ENCODE measurements around the gene SEMA6A.
"Not testable (repeated sequence)": the region's sequence is repeated elsewhere in the genome, so short reads cannot be mapped to it uniquely, and the experiment has no call there.

Gene SEMA6A

DNA sequence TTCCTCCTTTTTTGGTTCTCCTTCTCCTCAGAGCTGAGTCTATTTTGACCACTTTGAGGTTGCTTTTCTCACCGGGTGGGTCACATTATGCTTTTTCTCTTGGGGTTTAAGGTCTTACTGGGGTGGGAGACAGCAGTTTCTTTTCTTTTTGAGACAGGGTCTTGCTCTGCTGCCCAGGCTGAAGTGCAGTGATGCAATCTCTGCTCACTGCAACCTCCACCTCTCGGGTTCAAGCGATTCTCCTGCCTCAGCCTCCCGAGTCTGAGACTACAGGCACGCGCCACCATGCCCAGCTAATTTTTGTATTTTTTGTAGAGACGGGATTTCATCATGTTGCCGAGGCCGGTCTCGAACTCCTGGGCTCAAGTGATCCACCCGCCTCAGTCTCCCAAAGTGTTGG lies 51.4 kb downstream of the SEMA6A start:
- not testable (repeated sequence) for H3K4me1 ChIP-seq (ENCODE audit: control insufficient read depth, insufficient read depth, low read length, unreplicated experiment); H3K79me2 ChIP-seq (ENCODE audit: control insufficient read depth, insufficient read depth, low read length, unreplicated experiment)

DNA sequence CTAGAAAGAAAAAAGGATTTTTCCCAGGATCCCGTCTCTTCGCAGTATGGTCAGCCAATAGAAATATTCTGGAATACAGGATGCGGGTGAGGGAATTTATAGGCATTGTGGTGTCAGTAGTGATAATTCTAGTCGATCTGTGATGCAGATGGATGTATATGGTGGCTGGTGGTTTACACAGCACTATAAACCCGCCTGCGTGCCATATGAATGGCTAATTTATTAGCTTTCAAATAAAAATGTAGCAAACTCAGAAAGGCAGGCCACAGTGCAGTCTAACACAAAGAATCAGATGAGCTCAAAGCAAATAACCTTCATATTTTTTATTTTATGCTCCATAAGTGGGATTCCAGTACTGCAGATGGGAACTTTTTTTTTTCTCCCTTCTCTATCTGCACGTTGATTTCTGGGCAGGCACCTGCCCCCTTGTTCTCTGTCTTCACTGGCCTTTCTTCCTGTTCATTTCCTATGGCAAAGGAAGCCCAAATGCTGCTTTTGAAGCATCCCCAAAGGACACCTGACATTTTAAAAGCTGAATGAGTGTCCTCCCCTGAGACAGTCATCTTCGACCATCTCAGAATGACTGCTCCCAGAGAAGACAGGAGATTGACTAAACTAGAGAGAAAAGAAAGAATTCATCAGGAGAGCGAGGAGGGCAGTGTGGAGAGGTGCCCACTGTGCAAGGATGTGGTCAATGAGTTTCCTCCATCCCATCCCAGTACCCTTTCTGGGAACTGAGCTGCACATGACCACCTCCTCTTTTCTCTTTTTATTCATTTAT lies 52.1 kb downstream of the SEMA6A start:
- H3K4me3 ChIP-seq (ENCODE audit: low read depth, low read length) = no peak overlapping the region
- H3K36me3 ChIP-seq (ENCODE audit: insufficient read depth, low read length) = no peaks in the 10 kb centered on the region
- no peak overlapping the region for H2AFZ ChIP-seq (ENCODE audit: low read length, unreplicated experiment)
- H3K4me1 ChIP-seq (ENCODE audit: control insufficient read depth, insufficient read depth, low read length, unreplicated experiment) = no peaks in the 10 kb centered on the region
- no peaks in the 10 kb centered on the region for H3K79me2 ChIP-seq (ENCODE audit: control insufficient read depth, insufficient read depth, low read length, unreplicated experiment)
- no peak overlapping the region for H3K27ac ChIP-seq (ENCODE audit: low read depth, low read length)
- peaks cover 5% of the 10 kb centered on the region; the same call in 1 of the 2 replicates for H3K27me3 ChIP-seq (ENCODE audit: insufficient read depth, low read length)

More for the DNA sequence above, 51.4 kb downstream of the SEMA6A start:
- H3K27me3 ChIP-seq (ENCODE audit: insufficient read depth, low read length); H2AFZ ChIP-seq (ENCODE audit: low read length, unreplicated experiment); H3K36me3 ChIP-seq (ENCODE audit: insufficient read depth, low read length); H3K27ac ChIP-seq (ENCODE audit: low read depth, low read length); H3K4me3 ChIP-seq (ENCODE audit: low read depth, low read length): not testable (repeated sequence)

DNA sequence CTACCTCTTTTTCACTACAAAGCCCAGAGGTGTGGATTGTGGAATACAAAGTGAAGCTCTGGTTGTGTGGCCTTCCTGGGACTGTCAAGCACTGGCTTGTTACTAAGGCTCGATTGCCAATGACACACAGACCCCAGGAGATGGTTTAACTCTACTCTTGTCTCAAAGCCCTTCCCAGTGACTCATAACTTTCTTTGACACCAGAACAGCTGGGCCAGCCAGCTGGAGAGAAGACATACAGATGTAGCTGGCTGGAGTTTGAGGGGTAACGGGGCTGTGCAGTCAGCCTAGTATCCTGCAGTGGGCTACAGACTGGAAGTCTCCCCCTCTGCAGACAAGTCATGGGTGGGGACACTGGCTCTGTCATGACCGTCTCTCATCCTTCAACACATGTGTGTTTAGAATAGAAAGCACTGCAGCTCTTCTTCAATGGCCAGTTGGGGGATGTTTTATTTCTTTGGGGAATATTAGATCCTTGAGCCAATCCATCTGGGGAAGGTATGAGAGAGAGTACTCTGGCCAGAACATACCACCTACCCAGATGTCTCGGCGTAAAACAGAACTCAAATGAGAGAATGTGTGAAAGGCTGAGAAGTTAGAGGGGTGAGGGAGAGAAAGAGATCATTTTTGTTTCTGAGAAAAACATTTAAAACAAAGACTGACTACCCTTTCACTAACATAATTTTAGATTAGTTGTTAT lies 53.3 kb downstream of the SEMA6A start:
- H3K4me3 ChIP-seq (ENCODE audit: low read depth, low read length) = no peak overlapping the region
- H3K27me3 ChIP-seq (ENCODE audit: insufficient read depth, low read length) = no peaks in the 10 kb centered on the region
- no peaks in the 10 kb centered on the region for H3K4me1 ChIP-seq (ENCODE audit: control insufficient read depth, insufficient read depth, low read length, unreplicated experiment)
- H3K27ac ChIP-seq (ENCODE audit: low read depth, low read length) = no peak overlapping the region
- H2AFZ ChIP-seq (ENCODE audit: low read length, unreplicated experiment) = no peak overlapping the region
- H3K79me2 ChIP-seq (ENCODE audit: control insufficient read depth, insufficient read depth, low read length, unreplicated experiment) = no peaks in the 10 kb centered on the region
- no peaks in the 10 kb centered on the region for H3K36me3 ChIP-seq (ENCODE audit: insufficient read depth, low read length)

DNA sequence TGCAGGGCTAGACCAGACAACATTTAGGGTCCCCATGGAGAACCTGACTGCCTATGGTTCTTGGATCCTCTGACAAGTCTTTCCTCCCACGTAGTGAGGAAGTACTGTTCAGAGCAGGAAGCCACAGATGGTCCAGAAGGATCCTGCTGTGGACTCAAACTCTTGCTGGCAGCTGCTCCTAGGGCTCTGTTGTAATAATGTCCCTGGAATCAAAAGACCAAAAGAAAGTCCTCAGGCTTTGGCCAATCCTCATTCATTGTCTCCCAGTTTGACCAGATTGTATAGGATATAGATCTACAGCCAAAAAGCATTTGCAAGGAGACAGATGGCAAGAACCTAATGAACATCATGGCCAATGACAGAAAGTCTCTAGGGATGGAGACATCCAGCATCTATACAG lies 53.9 kb downstream of the SEMA6A start:
- Histone ChIP-seq H3K4me1 (ENCODE audit: control insufficient read depth, insufficient read depth, low read length, unreplicated experiment) (no peaks in the 10 kb centered on the region), H3K36me3 (ENCODE audit: insufficient read depth, low read length) (no peaks in the 10 kb centered on the region), H3K27ac (ENCODE audit: low read depth, low read length) (no peak overlapping the region), H3K27me3 (ENCODE audit: insufficient read depth, low read length) (no peaks in the 10 kb centered on the region), H3K79me2 (ENCODE audit: control insufficient read depth, insufficient read depth, low read length, unreplicated experiment) (no peaks in the 10 kb centered on the region), H2AFZ (ENCODE audit: low read length, unreplicated experiment) (no peak overlapping the region), H3K4me3 (ENCODE audit: low read depth, low read length) (no peak overlapping the region)

DNA sequence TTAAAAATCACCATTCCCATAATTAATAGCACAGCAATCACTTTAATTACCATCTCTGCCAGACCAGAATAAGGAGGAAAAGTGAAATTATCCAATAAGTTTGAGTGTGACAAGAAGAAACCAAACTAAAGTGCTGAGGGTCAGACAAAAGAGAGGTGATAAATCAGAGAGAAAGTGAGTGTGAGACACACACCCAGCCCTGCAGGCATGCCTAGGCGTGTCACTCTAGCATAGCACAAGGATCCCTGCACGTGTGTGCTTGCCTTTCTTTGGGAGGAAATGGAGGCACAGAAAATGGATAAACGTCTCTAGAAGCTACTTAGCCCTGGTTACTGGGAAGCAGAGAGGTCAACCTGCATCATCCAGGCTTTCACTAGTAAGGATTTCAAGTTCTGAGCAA lies 56.2 kb downstream of the SEMA6A start:
- Histone ChIP-seq H3K4me1 (ENCODE audit: control insufficient read depth, insufficient read depth, low read length, unreplicated experiment) (no peaks in the 10 kb centered on the region), H3K27me3 (ENCODE audit: insufficient read depth, low read length) (no peaks in the 10 kb centered on the region), H3K79me2 (ENCODE audit: control insufficient read depth, insufficient read depth, low read length, unreplicated experiment) (no peaks in the 10 kb centered on the region), H3K4me3 (ENCODE audit: low read depth, low read length) (no peak overlapping the region), H3K27ac (ENCODE audit: low read depth, low read length) (no peak overlapping the region), H3K36me3 (ENCODE audit: insufficient read depth, low read length) (no peaks in the 10 kb centered on the region), H2AFZ (ENCODE audit: low read length, unreplicated experiment) (no peak overlapping the region)

DNA sequence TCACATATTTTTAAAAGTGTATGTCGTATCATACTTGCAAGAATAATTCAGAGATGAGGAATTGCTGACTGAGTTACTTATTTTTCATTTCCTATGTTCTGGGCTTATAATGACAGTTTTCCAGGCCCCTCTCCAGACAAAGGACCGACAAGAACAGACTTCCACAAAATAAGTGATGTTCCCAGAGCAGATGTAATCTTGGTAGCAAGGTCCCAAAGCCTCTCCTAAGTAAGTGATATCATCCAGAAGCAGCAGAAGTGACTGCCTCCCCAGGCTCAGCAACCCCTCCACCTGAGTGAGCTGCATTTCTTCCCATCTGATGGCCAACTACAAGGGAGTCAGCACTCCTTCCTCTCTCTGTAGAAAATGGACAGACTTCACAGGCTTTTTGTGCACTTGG lies 57.1 kb downstream of the SEMA6A start:
- H3K27ac ChIP-seq (ENCODE audit: low read depth, low read length) = no peak overlapping the region
- H3K27me3 ChIP-seq (ENCODE audit: insufficient read depth, low read length) = no peaks in the 10 kb centered on the region
- no peaks in the 10 kb centered on the region for H3K4me1 ChIP-seq (ENCODE audit: control insufficient read depth, insufficient read depth, low read length, unreplicated experiment)

DNA sequence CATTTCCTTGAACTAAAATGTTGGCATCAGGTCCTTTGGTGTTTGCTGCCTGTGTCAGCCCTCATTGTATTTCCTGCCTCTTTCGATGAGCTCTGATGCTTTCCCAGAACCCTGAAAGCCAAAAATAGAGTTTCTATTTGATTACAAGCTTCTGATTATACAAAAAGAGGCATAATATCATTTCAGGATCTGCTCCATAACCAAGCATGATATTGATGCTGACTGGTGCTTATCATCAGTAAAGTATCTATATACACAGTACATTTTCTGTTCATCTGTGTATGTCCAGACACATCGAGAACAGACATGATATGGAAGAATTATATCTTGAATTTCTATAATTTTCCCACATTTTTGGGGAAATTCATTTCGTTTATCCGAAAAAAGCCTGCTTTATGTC lies 58.6 kb downstream of the SEMA6A start:
- no peaks in the 10 kb centered on the region for H3K79me2 ChIP-seq (ENCODE audit: control insufficient read depth, insufficient read depth, low read length, unreplicated experiment)
- H3K27me3 ChIP-seq (ENCODE audit: insufficient read depth, low read length) = no peaks in the 10 kb centered on the region
- H3K36me3 ChIP-seq (ENCODE audit: insufficient read depth, low read length) = no peaks in the 10 kb centered on the region
- no peak overlapping the region for H3K27ac ChIP-seq (ENCODE audit: low read depth, low read length)
- no peaks in the 10 kb centered on the region for H3K4me1 ChIP-seq (ENCODE audit: control insufficient read depth, insufficient read depth, low read length, unreplicated experiment)
- H2AFZ ChIP-seq (ENCODE audit: low read length, unreplicated experiment) = no peak overlapping the region
- no peak overlapping the region for H3K4me3 ChIP-seq (ENCODE audit: low read depth, low read length)

More for the DNA sequence above, 57.1 kb downstream of the SEMA6A start:
- Histone ChIP-seq H2AFZ (ENCODE audit: low read length, unreplicated experiment) (no peak overlapping the region), H3K79me2 (ENCODE audit: control insufficient read depth, insufficient read depth, low read length, unreplicated experiment) (no peaks in the 10 kb centered on the region), H3K36me3 (ENCODE audit: insufficient read depth, low read length) (no peaks in the 10 kb centered on the region), H3K4me3 (ENCODE audit: low read depth, low read length) (no peak overlapping the region)

DNA sequence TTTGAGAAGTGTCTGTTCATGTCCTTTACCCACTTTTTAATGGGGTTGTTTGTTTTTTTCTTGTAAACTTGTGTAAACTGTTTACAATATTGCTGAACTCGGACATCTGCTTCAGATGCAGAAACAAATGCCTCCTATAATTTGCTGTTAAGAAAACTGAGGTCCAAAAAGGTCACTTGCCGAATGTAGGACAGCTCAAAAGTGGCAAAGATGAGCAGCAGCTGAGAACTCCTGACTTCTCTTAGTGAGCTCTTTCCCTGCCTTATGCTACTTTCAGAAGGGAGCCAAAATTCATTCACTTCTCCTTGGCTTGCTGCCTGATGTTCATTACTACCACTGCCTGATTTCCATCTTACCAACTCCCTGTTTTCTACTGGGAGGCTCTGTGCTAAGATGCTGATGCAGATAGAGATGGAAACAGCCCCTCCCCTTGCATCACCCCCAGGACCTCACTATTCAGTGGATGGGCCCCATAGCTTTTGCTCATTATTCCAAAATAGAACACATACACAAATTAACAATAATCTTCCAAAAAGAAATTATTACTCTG lies 60.1 kb downstream of the SEMA6A start:
- Histone ChIP-seq H3K36me3 (ENCODE audit: insufficient read depth, low read length) (no peaks in the 10 kb centered on the region), H3K4me3 (ENCODE audit: low read depth, low read length) (no peak overlapping the region), H3K27ac (ENCODE audit: low read depth, low read length) (no peak overlapping the region), H3K79me2 (ENCODE audit: control insufficient read depth, insufficient read depth, low read length, unreplicated experiment) (no peaks in the 10 kb centered on the region), H2AFZ (ENCODE audit: low read length, unreplicated experiment) (no peak overlapping the region), H3K4me1 (ENCODE audit: control insufficient read depth, insufficient read depth, low read length, unreplicated experiment) (no peaks in the 10 kb centered on the region), H3K27me3 (ENCODE audit: insufficient read depth, low read length) (no peaks in the 10 kb centered on the region)

DNA sequence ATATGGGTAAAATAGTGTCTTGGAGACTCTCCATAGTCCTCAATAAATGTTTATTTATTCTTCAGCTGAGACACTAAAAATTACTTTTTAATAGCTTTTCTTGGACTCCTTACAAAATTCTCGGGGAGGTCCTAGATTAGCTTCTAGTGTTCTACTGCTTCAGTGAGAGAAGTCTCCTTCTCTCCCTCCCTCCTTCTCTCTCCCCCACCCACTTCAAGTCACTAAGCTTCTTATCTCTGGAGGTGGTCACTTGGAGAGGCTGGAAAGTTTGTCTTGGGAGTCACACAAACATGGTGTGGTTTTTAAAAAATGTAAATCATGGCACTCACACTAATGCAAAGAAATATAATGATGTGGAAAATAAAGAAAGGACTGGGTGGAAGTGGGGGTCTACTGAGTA lies 64.1 kb downstream of the SEMA6A start:
- Histone ChIP-seq H3K79me2 (ENCODE audit: control insufficient read depth, insufficient read depth, low read length, unreplicated experiment) (no peaks in the 10 kb centered on the region), H3K27me3 (ENCODE audit: insufficient read depth, low read length) (no peaks in the 10 kb centered on the region), H3K4me1 (ENCODE audit: control insufficient read depth, insufficient read depth, low read length, unreplicated experiment) (no peaks in the 10 kb centered on the region), H3K36me3 (ENCODE audit: insufficient read depth, low read length) (no peaks in the 10 kb centered on the region), H3K27ac (ENCODE audit: low read depth, low read length) (no peak overlapping the region), H2AFZ (ENCODE audit: low read length, unreplicated experiment) (no peak overlapping the region), H3K4me3 (ENCODE audit: low read depth, low read length) (no peak overlapping the region)

DNA sequence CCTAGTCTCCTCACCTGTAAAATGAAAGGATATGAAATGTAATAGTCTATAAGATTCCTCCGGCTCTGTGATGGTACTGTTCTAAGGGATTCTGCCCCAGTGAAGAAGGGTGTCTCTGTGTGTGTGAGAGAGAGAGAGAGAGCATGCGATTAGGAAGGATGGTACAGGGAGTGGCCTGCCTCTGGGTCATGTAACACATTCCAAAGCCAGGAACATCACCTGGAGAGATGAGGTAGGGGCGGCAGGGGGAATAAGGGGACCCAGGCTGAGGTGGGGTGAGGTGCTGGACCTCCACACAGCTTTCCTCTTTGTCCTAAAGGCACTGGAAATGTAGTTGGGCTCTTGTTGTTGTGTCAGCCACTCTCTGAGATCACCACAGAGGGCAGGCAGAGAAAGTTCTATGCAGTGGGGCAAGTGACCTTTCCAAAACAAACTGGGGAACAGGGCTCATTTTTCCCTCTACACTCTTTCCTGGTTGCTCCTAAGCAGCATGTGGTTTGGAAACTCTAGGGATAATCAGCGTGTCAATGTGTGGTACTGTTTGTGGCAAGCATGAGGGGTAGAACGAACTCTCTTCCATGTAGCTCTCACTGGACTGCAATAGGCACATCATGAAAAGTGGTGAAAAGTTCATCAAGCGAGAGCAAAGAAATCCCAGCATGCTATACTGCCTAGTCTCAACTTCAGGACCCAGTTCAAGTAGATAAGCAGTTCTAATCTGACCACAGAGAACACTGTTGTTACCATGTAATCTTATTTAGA lies 65.0 kb downstream of the SEMA6A start:
- no peaks in the 10 kb centered on the region for H3K79me2 ChIP-seq (ENCODE audit: control insufficient read depth, insufficient read depth, low read length, unreplicated experiment)

More for the DNA sequence above, 65.0 kb downstream of the SEMA6A start:
- Histone ChIP-seq H3K4me3 (ENCODE audit: low read depth, low read length) (no peak overlapping the region), H2AFZ (ENCODE audit: low read length, unreplicated experiment) (no peak overlapping the region), H3K27ac (ENCODE audit: low read depth, low read length) (no peak overlapping the region), H3K27me3 (ENCODE audit: insufficient read depth, low read length) (no peaks in the 10 kb centered on the region), H3K4me1 (ENCODE audit: control insufficient read depth, insufficient read depth, low read length, unreplicated experiment) (no peaks in the 10 kb centered on the region), H3K36me3 (ENCODE audit: insufficient read depth, low read length) (no peaks in the 10 kb centered on the region)
